ENCODE measurements around the gene CNDP1.

- TF ChIP-seq EZH2 (IDR thresholded peaks at IDR 0.05; ENCODE audit: insufficient read depth, low read length): no peak
- no peak for TF ChIP-seq CTCF (IDR thresholded peaks at IDR 0.05; ENCODE audit: insufficient read depth, low read depth, low read length)
These were observed 27.7 kb upstream of the CNDP1 start for GRCh38 chr18:74506448-74507084.
